Stimulated activated CD8-positive, alpha-beta memory T cell treated with anti-CD3 and anti-CD28 coated beads, Interleukin-7, amount 100 ng/mL, for 4 hours (primary cell): ENCODE results near the gene KRTAP20-1.

Experiments
- DNase-seq, 2 donors: peaks; one replicate each; pipeline ENCODE4 v3.0.0-alpha.2; 2020; ENCODE audit warnings: low read depth in 2 of 2

The KRTAP20-1 gene, protein sequence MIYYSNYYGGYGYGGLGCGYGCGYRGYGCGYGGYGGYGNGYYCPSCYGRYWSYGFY

DNA sequence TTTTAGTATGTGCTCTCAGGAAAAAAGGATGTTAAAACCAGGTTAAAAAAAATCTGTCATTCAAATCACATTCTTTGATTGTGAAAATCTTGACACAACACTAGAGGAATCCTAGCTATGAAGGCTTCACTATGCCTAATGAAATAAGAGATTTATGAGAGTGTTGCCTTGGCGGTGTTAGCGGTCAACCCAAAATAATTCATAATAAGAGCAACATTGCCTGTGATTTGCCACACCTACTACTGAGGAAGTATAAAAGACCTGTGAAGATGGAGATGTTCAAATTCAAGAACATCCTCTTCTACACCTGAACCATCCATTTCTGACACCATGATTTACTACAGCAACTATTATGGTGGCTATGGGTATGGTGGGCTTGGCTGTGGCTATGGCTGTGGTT lies at the start of gene KRTAP20-1:
TSS of gene KRTAP20-1 (plus strand) at position 301 of the 400 bp plus-strand sequence. CDS start at position 331, 30 bp downstream.
- no peak for DNase-seq

DNA sequence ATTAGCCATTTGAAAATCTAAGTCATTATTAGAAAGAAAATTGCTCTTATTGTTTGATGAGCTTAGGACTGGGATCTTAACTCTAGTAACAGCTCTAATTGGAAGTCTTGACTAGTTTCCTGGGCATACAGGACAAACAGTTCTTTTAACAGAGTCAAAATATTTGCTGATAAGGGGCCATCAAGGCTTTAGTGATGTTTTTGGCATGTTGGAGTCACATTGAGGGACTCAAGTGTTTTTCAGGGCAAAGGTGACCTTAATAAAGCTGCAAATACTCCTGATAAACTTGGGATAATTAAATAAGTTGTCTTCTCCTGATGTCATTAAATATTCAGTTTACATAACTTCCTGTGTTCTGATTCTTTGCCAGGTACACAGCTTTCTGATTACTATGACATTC lies 48.6 kb upstream of the KRTAP20-1 start:
- no peak for DNase-seq

DNA sequence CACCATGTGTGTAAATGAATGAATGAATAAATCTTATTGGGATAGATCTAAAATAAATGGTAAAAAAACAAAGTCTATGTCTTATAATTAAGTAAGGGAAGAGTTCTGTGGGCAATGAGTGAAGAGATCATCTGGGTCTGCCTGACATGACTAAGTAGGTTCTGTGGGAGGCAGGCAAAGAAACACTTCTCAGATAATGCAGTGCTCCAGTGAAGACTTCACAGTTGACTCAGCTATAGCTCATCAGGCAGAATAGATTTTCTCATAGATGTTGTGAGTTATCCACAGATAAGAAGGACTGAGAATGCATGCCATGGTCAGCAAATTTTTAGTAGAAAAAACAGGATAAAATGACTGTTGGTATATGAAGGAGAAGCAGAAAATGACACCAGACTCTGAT lies 38.5 kb upstream of the KRTAP20-1 start:
- no peak for DNase-seq

DNA sequence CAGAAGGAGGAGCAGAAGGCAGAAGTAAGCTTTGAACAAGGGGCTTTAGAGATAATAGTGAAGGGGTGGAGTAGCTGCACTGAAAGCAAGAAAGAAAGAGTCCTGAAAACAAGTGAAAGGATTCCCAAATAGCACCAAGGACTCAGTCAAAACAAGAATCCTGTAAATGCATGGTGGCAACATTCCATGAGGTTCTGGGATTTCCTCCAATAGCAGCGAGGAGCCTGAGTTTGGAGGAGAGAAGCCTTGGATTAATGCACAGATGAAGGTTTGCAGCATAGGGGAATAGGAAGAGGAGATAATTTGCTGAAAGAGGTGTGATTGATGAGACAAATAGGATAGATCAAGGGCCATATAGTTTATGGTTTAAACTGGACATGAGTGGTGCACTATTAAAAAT lies 36.9 kb upstream of the KRTAP20-1 start:
- no peak for DNase-seq

DNA sequence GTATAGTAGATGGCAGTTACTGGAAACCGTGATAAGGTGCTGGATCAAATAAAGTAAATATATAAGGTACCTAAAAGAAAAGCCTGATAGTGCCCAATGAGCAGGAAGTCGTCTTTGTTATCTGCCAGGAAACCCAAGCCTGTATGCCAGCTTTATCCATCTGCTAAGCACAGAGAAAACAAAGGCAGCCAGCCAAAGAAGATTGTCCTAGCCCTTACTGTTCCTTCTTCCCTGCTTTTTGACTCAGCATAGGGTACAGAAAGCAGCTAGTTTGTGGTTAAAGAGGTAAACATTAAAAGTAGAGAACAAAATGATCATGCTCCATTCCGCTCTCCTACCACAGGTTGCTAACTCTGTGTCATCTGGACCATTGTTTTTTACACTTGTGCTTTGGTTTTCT lies 36.1 kb upstream of the KRTAP20-1 start:
- DNase-seq, result no peak

DNA sequence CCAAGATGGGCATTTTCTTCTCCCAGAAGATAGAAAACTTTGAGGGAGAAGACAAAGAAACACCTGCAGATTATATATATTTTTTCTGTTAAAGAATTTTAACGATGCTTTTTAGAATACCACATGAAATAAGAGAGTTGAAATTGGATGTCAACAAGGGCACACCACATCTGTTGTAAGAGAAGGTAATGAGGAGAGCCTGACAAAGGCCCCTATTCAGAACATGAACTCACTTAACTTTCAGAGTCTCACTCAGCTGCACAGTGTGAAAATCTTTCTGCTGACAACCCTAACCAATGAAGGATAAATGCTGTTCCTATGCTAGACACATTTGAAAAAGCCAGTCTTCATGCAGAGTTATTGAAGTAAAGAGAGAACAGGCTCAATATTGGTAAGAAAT lies 33.4 kb upstream of the KRTAP20-1 start:
- no peak for DNase-seq

DNA sequence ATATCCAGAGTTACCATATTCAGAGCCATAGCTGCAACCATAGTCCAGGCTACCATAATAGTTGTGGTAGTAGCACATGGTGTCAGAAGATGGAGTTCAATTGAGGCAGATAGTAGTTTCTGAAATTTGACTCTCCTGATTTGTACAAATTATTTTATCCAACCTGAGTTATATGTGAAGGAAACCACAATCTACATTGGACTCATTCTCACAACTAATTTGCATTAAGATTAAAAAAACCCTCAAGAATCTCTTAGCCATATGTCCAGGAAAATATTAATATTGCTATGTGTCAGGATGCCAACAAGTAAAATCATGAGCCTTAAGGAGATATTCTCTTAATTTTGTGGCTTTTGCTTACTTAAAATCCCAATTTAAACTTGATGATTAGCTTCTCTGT lies 25.9 kb upstream of the KRTAP20-1 start, which contains the start of gene KRTAP22-2:
TSS of gene KRTAP22-2 (minus strand) at position 101 of the 400 bp plus-strand sequence.
- DNase-seq, result no peak

DNA sequence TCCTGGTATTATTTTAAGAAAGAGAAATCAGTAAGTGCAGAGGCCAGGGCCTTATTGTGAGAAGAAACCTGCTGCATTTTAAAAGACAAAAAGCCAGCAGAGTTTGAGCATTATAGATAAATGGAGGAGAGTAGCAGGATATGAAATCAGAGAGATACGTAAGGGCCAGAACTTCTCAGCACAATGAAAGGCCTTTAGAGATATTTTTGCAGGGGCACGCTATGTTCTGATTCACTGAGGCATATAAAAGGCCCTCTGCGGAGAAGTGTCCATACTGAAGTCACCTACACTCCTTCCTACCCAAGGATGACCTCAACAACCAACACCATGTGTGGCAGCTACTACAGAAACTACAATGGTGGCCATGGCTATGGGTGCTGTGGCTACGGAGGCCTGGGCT lies 24.1 kb upstream of the KRTAP20-1 start, which contains the start of gene KRTAP6-3:
TSS of gene KRTAP6-3 (plus strand) at position 301 of the 400 bp plus-strand sequence. CDS start at position 307, 6 bp downstream.
- DNase-seq, result no peak

DNA sequence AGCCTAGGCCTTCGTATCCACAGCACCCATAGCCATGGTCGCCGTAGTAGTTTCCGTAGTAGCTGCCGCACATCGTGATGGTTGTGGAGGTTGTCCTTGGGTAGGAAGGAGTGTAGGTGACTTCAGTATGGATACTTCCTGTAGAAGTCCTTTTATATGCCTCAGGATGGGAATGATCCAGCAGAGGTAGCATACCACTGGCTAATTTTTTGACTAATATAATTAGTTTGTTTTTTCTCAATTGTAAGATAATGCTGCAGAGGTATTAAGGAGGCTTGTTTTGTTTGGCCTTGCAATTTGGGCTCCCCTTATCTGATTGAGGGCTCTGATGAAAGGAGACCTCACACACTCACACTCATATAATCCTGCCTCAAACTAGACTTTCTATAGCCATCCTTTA lies 17.4 kb upstream of the KRTAP20-1 start, which contains the start of gene KRTAP6-2:
TSS of gene KRTAP6-2 (minus strand) at position 101 of the 400 bp plus-strand sequence. CDS start at position 73, 28 bp downstream.
- no peak for DNase-seq

DNA sequence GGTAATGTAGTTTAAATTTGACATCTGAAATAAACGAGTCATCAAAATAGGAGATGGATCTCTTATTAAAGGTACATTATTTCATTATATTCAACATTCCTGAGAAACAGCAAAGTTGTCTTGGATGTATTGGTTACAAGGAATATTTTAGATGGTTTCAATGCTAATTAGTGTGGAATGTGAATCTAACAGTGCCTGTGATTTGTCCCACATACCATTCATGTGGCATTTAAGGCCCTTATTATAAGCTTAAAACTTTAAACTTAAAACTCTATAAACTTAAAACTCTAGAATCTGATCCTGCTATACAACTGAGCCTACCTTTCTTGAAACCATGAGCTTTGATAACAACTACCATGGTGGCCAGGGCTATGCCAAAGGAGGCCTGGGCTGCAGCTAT lies 15.4 kb upstream of the KRTAP20-1 start, which contains the start of gene KRTAP22-1:
TSS of gene KRTAP22-1 (plus strand) at position 301 of the 400 bp plus-strand sequence.
- no peak for DNase-seq

DNA sequence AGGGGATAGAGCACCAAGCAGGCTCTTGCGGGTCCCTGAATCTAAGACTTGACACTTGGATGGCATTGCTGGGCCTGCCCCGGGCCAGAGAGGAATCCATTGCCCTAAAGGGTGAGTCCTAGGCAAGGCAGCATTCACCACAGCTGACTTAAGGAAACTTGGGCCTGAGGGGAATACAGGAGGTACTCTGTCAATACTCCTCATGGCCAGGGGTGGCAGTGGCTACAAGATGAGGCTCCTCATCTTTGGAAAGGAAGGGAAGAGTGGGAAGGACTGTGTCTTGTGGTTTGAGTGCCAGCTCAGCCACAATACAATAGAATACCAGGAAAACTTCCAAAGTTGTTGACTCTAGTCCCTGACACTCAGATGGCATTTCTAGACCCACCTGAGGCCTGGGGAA lies 10.3 kb upstream of the KRTAP20-1 start:
- DNase-seq, result no peak

DNA sequence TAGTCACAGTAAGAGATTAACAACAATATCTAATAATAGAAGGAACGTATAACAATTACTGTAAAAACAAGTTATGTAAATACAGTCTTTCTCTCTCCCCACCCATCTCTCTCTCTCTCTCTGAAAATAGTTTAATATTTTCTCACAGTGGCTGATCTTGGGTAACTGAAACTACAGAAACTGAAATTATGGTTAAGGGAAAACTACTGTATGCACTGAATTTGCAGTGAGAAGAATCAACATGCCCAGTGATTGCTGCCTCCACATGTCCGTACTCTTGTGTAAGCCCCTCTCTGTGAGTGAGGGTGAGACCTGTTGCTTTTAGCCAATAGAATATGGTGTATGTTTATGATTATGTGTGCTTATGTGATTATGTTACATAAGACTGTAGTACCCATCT lies 4.1 kb upstream of the KRTAP20-1 start:
- no peak for DNase-seq

DNA sequence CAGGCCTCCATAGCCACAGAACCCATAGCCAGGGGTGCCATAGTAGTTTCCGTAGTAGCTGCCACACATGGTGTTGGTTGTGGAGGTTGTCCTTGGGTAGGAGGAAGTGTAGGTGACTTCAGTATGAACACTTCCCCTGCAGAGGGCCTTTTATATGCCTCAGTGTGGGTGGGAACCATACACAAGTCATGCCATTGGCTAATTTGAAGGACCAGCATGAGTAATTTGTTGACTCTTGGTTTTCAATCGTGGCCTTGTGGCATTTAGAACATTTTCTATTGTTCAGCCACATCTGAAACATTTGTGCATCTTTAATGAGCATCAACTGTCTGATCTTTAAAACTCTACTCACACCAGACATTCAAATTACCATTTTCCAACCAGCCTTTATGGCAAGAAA lies 2.4 kb upstream of the KRTAP20-1 start, which contains the start of gene KRTAP6-1:
TSS of gene KRTAP6-1 (minus strand) at position 95 of the 400 bp plus-strand sequence. CDS start at position 69, 26 bp downstream.
- DNase-seq, result no peak

DNA sequence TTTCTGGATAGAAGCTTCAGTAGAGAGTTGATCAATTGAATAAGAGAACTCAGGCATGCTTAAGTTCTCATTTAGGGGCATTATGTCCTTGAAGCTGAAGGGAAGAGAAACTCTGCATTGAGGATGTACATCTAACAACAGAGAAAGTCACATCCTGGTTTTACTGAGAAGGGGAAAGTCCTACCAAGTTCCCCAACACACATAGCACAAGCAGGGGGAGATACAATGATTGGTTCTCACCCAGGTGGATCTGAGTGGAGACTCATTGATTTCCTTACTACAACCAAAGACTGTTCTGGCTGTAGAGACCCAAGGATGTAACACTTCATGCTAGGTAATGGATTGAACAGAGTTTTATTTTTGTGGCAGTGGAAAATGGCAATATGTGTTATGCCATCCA lies 1.0 kb upstream of the KRTAP20-1 start:
- DNase-seq, result no peak

DNA sequence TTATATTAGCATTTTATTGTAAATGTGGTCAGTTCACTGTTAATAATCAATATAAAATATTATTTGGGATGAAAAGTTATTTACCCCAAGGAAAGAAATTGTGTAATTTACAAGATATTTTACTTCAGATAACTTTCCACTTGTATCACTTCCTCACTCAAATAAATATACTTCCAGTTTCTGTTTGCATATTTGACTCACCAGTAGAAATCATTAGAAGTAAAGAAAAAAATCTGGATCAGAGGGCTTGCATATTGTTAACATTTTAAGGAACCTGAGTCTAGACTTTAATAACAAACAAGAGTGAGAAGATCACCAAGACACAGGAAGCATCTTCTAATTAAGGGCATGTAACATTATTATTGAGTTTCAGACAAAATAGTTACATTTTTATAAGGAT lies 3.9 kb downstream of the KRTAP20-1 start:
- DNase-seq, result no peak

DNA sequence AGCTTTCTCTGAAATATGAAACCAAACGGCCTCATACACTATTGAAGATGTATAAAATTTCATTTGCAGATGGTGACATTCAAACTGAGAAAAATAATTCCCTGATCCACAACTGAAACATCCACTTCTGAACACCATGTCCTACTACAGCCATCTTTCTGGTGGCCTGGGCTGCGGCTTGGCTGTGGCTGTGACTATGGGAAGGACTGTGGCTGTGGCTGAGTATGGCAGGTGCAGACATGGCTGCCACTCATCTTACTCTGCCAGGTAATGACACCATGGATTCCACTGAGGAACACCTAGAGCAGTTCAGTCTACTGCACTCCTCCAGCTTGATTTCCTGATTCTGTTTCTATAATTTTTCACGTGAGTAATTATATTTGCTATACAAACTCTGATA lies 4.3 kb downstream of the KRTAP20-1 start, which contains the start of gene KRTAP20-4:
TSS of gene KRTAP20-4 (plus strand) at position 106 of the 400 bp plus-strand sequence.
- DNase-seq, result no peak

DNA sequence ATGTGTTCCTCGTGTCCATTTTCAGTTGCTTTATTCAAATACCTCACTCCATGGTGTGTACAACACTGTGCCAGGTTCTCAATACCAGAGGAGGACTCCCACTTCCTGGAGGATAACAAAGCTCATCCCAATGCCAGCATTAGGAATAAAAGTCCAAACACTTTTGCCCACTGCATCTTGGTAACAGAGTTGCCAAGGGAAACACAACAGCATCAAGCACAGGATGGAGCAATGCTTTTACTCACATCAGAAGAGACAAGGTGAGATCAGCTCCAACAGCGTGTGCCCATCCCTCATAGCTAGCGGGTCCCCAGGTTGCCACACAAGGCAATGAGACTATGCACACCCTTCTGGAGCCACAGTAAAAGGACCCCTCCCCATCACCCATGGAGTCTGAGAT lies 7.1 kb downstream of the KRTAP20-1 start:
- DNase-seq, result no peak

DNA sequence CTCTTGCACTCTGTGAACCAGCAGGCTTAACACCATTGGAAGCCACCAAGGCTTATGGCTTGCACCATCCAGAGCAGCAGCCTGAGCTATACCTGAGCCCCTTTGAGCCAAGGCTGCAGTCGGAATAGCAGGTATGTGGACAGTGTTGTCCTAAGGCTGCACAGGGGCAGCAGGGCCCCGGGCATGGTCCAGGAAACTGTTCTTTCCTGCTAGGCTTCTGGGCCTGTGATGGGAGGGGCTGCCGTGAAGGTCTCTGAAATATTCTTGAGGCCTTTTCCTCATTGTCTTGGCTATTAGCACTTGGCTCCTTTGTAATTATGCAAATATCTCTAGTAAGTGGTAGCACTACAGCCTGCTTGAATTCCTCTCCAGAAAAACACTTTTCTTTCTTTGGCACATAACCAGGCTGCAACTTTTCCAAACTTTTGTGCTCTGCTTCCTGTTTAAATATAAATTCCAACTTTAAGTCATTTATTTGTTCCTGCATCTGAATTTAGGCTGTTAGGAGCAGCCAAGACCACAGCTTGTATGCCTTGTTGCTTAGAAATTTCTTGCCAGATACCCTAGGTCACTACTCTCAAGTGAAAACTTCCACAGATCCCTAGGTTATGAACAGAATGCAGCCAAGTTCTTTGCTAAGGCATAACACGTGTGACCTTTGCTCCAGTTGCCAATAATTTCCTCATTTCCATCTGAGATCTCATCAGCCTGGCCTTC lies 9.4 kb downstream of the KRTAP20-1 start:
- DNase-seq, result no peak

DNA sequence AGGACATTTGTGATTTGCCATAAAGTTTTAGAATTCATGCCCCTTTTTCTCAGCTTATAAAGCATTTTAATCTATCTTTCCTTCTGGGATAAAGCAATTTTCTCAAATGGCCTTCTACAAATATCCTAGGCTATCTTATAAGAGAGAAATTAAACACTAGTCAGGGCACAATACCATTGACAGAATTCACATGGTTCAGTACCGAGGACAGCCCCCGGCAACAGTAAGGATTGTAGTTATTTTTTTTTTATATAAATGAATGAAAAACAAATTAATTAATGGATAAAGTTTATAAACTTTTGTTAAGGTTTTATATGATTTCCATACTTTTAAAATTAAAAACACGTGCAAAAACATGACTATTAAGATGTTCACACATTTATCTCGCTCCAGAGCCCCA lies 11.9 kb downstream of the KRTAP20-1 start:
- DNase-seq, result no peak

DNA sequence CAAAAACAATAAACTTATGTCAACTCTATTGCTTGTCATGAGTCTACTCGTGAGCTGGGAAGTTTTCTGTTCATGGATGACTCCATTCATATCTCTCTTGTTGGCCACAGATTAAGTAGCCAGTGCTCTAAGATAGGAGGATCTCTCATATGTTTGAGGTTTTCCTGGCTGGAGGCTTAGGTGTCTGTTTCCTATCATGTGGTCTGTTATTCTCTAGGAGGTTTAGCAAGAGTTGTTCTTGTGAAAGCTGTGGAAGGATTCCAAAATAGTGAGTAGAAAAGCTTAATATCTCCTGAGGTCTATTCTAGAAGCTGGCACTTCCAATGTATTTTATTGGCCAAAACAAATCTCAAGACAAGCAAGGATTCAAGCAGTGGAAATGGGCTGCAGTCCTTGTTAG lies 13.0 kb downstream of the KRTAP20-1 start:
- DNase-seq, result no peak

DNA sequence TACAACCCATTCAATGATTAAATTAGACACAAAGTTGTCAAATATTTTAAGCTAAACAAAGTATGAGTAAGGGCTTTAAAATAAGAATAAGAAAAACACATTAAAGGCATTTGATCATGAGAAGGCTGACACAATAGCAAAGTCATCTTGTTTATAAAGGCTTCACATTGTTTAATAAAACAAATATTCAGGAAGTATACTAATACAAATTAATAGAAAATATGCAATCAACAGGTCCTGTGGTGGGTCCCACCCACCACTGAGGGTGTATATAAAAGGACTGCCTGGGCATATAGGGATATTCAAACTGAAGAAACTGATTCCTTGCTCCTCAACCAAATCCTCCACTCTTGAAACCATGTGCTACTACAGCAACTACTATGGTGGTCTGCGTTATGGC lies 18.7 kb downstream of the KRTAP20-1 start, which contains the start of gene KRTAP20-2:
TSS of gene KRTAP20-2 (plus strand) at position 301 of the 400 bp plus-strand sequence. CDS start at position 359, 58 bp downstream.
- no peak for DNase-seq

DNA sequence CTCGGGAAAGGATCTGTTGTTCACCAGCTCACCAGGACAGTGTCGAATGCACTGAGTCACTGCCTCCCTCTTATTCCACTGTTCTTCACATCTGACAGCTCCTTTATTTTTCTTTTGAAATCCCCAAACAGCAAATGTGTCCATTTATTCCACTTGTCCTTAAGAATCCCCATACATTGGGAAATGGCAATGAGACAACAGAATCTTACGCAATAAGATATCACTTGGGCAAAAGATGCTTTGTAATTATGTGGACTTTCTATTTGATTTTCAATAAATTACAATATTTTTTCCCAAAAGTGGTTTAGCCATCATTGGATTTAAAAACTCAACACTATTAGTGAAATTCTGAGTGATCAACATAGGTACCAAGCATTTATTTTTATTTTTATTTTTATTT lies 22.5 kb downstream of the KRTAP20-1 start:
- no peak for DNase-seq

DNA sequence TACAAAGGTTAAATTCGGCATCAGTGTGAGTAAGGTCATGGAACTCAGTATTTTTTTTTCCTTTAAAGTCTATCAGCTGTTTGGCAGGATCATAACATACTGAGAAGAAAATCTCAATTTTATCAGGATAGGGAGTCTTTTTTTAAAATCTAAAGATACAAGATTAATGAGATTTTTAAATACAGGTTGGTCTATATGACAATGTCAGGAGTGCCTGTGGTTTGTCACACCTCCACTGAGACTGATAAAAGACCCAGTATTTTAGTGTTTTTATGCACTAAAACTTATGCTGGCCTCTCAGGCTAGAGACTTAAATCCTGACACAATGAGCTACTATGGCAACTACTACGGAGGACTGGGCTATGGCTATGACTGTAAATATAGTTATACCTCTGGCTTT lies 26.3 kb downstream of the KRTAP20-1 start, which contains the start of gene KRTAP20-3:
TSS of gene KRTAP20-3 (plus strand) at position 301 of the 400 bp plus-strand sequence.
- DNase-seq, result no peak
